ENCODE measurements around the gene MLLT1. TPM values are rescaled to one million over a fixed set of nuclear protein-coding genes. Genes with fewer than 3 reads are reported as not detected.

MLLT1 gene
- total RNA-seq, 1 donor from 2014 or later: 8.6 TPM

GRCh38 chr19:6185093-6185834 lies 94.5 kb downstream of the MLLT1 start:
- DNase-seq (ENCODE audit: low spot score in 2 of 2) (no peak), FAIRE-seq (no peak)

GRCh38 chr19:6181119-6181518 lies 98.7 kb downstream of the MLLT1 start:
- FAIRE-seq: no peak
- DNase-seq (ENCODE audit: low spot score in 2 of 2): no peak

- FAIRE-seq (no peak), DNase-seq (ENCODE audit: low spot score in 2 of 2) (no peak)
These were observed 106.6 kb downstream of the MLLT1 start for GRCh38 chr19:6173190-6173589.

DNA sequence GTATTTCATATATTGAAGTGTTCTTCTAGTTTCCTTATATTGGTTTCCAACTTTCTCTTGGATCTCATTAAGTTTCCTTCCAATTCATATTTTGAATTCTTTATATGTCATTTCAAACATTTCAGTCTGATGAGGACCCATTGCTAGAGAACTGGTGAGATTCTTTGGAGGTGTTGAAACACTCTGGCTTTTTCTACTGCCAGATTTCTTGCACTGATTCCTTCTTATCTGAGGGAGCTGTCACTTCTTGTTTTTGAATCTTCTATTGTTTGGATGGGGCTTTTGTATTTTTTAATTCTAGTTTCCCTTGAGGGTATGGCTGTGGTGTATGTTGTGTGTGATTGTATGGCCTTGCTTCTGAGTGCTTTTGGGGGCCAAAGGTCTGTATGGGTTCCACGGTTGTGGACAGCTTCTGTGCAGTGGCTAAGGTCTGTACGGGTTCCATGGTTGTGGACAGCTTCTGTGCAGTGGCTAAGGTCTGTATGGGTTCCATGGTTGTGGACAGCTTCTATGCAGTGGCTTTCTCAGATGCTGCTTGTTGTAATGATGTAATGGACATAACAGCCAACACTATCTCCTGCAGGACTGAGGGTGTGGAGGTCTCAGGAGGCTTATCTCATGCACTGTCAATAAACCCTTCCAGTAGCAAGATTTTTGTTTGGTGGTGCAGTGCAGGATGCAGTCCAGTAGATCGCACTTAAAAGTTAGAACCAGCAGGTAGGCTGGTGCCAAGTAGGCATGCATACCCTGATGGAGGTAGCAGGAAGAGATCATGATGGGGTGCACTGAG lies 107.5 kb downstream of the MLLT1 start:
- DNase-seq (ENCODE audit: low spot score in 2 of 2) (no peak), FAIRE-seq (no peak)

GRCh38 chr19:6167115-6167514 lies 112.7 kb downstream of the MLLT1 start:
- FAIRE-seq (no peak), DNase-seq (ENCODE audit: low spot score in 2 of 2) (no peak)

DNA sequence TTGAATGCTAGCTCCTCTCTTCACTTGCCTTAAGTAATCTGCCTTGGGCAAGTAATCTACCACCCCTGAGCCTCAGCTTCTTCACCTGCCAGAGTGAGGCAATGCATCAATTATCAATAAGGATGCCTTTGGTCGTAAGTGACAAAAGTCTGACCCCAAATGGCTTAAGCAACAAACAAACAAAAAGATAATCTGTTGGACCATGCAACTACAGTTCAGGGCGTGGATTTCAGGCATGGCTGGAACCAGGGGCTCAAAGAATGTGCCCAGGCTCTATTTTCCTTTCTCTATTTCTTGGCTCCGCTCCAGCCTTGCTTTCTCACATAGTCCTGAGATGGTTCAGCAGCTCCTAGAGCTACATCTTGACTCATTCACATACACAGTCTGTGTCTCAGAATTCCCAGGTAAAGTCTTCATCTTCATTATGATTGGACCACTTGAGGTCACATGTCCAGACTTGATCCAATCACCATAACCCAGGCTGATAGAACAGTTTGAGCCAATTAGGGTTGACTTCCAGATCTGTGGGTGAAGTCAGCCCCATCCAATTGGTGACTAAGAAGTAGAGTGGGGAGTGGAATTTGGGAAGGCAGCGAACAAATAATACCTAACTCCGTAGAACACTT lies 114.8 kb downstream of the MLLT1 start:
- no peak for FAIRE-seq

GRCh38 chr19:6161271-6161850 lies 118.4 kb downstream of the MLLT1 start:
- DNase-seq (ENCODE audit: low spot score in 2 of 2): no peak

More for the DNA sequence above, 114.8 kb downstream of the MLLT1 start:
- DNase-seq (ENCODE audit: low spot score in 2 of 2): no peak

More at GRCh38 chr19:6161271-6161850, 118.4 kb downstream of the MLLT1 start:
- no peak for FAIRE-seq

Small RNA genes within 50 kb of the gene (small RNA-seq; reads per million reads assigned to genes)
- not detected for gene AC011471.1

Other genes starting within 250 kb of the MLLT1 start
- 5.7 TPM for gene RFX2, start 169.5 kb downstream of the MLLT1 start, total RNA-seq
- not detected for gene ACSBG2, start 144.3 kb downstream of the MLLT1 start, total RNA-seq
- gene ACER1, start 53.6 kb upstream of the MLLT1 start, total RNA-seq: not detected
- gene CLPP, start 81.6 kb upstream of the MLLT1 start, total RNA-seq: 38.3 TPM
- 39.9 TPM for gene ALKBH7, start 92.8 kb upstream of the MLLT1 start, total RNA-seq
- gene PSPN, start 96.0 kb upstream of the MLLT1 start, total RNA-seq: 3.7 TPM
- gene GTF2F1, start 113.2 kb upstream of the MLLT1 start, total RNA-seq: 51.0 TPM
- gene KHSRP, start 144.8 kb upstream of the MLLT1 start, total RNA-seq: 64.8 TPM
- gene SLC25A41, start 153.8 kb upstream of the MLLT1 start, total RNA-seq: 0.41 TPM
- gene SLC25A23, start 179.8 kb upstream of the MLLT1 start, total RNA-seq: 14.7 TPM
- gene CRB3, start 184.3 kb upstream of the MLLT1 start, total RNA-seq: 0.41 TPM
- not detected for gene DENND1C, start 201.8 kb upstream of the MLLT1 start, total RNA-seq
- 106 TPM for gene TUBB4A, start 222.3 kb upstream of the MLLT1 start, total RNA-seq

Data from frontal cortex (tissue), 4 donors.